B cell (primary cell): ENCODE results near the gene CELA1. TPM values are rescaled to one million over a fixed set of nuclear protein-coding genes. Genes with fewer than 3 reads are reported as not detected.

Experiments used
- ATAC-seq: fragments of 200-7000 bp; cut with Tn5 transposase; one replicate; pipeline ENCODE4 v1.10.0; 2021; ENCODE audit warnings: low read depth, mild to moderate bottlenecking, moderate number of reproducible peaks, moderate library complexity
- CTCF ChIA-PET: fragments of 350-600 bp; sonication (Branson Sonifier 250); formaldehyde crosslinking; loops from one replicate; lab custom pipeline; 2021; ENCODE audit warnings: antibody characterized with exemption, inconsistent platforms; lab: Charles Lee
- POLR2A ChIA-PET: fragments of 350-600 bp; sonication (Branson Sonifier 250); formaldehyde crosslinking; loops from one replicate; lab custom pipeline; 2021; ENCODE audit warnings: antibody characterized with exemption; lab: Charles Lee
- DNase-seq: peaks from one replicate; pipeline ENCODE4 v3.0.0; 2013
- H2AFZ ChIP-seq: 2 replicates; pipeline ENCODE4 v1.6.1; 2012; ENCODE audit warnings: mild to moderate bottlenecking, low read depth, low read length; ENCODE audit not compliant: insufficient read depth, poor library complexity, severe bottlenecking
- H3K27ac ChIP-seq, 2 donors: 1 replicate in 1 of 2; 2 replicates in 1 of 2; pipeline ENCODE4 v1.5.1; 2012 to 2013; ENCODE audit warnings: low read length in 2 of 2, mild to moderate bottlenecking in 2 of 2, moderate library complexity in 1 of 2
- H3K27me3 ChIP-seq, 4 experiments: fragments of 200-600 bp in 1 of 4; sonication (generic) in 1 of 4; replicated peaks in 1 of 4; 1 replicate in 2 of 4; 2 replicates in 2 of 4; pipeline versions ENCODE4 v1.6.1 to v1.7.0; 2013 to 2016; ENCODE audit warnings: low read length in 3 of 4, mild to moderate bottlenecking in 2 of 4, mixed read lengths in 1 of 4, moderate library complexity in 1 of 4; ENCODE audit not compliant: insufficient read depth in 4 of 4, control insufficient read depth in 3 of 4; ENCODE audit errors: control extremely low read depth in 1 of 4
- H3K36me3 ChIP-seq, 2 experiments: replicated peaks in 1 of 2; 1 replicate in 1 of 2; 2 replicates in 1 of 2; pipeline versions ENCODE4 v1.6.1 to v1.7.1; 2013; ENCODE audit warnings: low read length in 1 of 2; ENCODE audit not compliant: insufficient read depth in 2 of 2, control insufficient read depth in 1 of 2; ENCODE audit errors: control extremely low read depth in 1 of 2, extremely low read depth in 1 of 2
- H3K4me1 ChIP-seq, 2 donors: fragments of 200-600 bp in 1 of 2; sonication (generic) in 1 of 2; 1 replicate in 1 of 2; 2 replicates in 1 of 2; pipeline versions ENCODE4 v1.5.1 to v1.6.1; 2013 to 2017; ENCODE audit warnings: low read length in 2 of 2; ENCODE audit not compliant: control insufficient read depth in 2 of 2, insufficient read depth in 2 of 2
- H3K4me2 ChIP-seq: replicated peaks from 2 replicates; pipeline ENCODE3; 2012; ENCODE audit warnings: mild to moderate bottlenecking, low read depth, low read length; ENCODE audit not compliant: poor library complexity, severe bottlenecking
- H3K4me3 ChIP-seq, 5 experiments: fragments of 200-600 bp in 1 of 5; sonication (generic) in 1 of 5; 1 replicate in 3 of 5; 2 replicates in 2 of 5; pipeline versions ENCODE4 v1.5.1 to v1.7.0; 2011 to 2016; ENCODE audit warnings: low read length in 4 of 5, mild to moderate bottlenecking in 4 of 5, low read depth in 2 of 5, control low read depth in 1 of 5, moderate library complexity in 1 of 5; ENCODE audit not compliant: insufficient read depth in 1 of 5; ENCODE audit errors: control extremely low read depth in 1 of 5, extremely low read depth in 1 of 5
- H3K79me2 ChIP-seq: fragments of 200-600 bp; sonication (generic); one replicate; pipeline ENCODE4 v1.6.0; 2016; ENCODE audit warnings: low read length; ENCODE audit not compliant: control insufficient read depth, insufficient read depth
- H3K9ac ChIP-seq: fragments of 200-600 bp; sonication (generic); 2 replicates; pipeline ENCODE4 v1.6.1; 2017; ENCODE audit warnings: mild to moderate bottlenecking, low read length, moderate library complexity
- H3K9me3 ChIP-seq, 3 donors: one replicate each; pipeline versions ENCODE4 v1.6.1 to v1.7.1; 2013; ENCODE audit warnings: low read length in 2 of 3; ENCODE audit not compliant: control insufficient read depth in 2 of 3, insufficient read depth in 1 of 3; ENCODE audit errors: control extremely low read depth in 1 of 3
- H4K20me1 ChIP-seq: 2 replicates; pipeline ENCODE4 v1.6.0; 2012; ENCODE audit warnings: mild to moderate bottlenecking, low read length; ENCODE audit not compliant: insufficient read depth, control insufficient read depth, poor library complexity, severe bottlenecking
- H3K27ac Mint-ChIP-seq: one replicate; pipeline ENCODE4 v1.8.0; 2021; ENCODE audit warnings: mixed read lengths
- H3K27me3 Mint-ChIP-seq: one replicate; pipeline ENCODE4 v1.8.0; 2021; ENCODE audit warnings: mixed read lengths
- H3K4me1 Mint-ChIP-seq: one replicate; pipeline ENCODE4 v1.8.0; 2021; ENCODE audit warnings: mixed read lengths
- H3K4me3 Mint-ChIP-seq: one replicate; pipeline ENCODE4 v1.8.0; 2021; ENCODE audit warnings: mixed read lengths
- H3K9me3 Mint-ChIP-seq: one replicate; pipeline ENCODE4 v1.8.0; 2022; ENCODE audit warnings: mixed read lengths; ENCODE audit not compliant: insufficient read depth
- CTCF ChIP-seq: fragments of 200-600 bp; IDR thresholded peaks from one replicate; pipeline ENCODE4 v1.8.0; 2022; ENCODE audit warnings: antibody characterized with exemption, mild to moderate bottlenecking
- EZH2 ChIP-seq: IDR thresholded peaks from 2 replicates; pipeline ENCODE4 v1.6.1; 2012; ENCODE audit warnings: borderline replicate concordance, low read depth, mild to moderate bottlenecking, moderate library complexity, low read length; ENCODE audit not compliant: insufficient read depth, poor library complexity, severe bottlenecking
- WGBS: methylation state at CpG from one replicate; pipeline ENCODE4 v1.1.5; 2013; ENCODE audit warnings: missing lambda C conversion rate; ENCODE audit not compliant: insufficient coverage; 5-methylcytosine and 5-hydroxymethylcytosine counted together
- intact Hi-C: fragments of 100-400 bp; cut with micrococcal nuclease; formaldehyde crosslinking; loops from one replicate; pipeline ENCODE4 v1.10.0; 2022
- polyA plus RNA-seq: library from polyadenylated mRNA; depleted of rRNA; stranded (reverse); fragments of >200 nt; gene quantifications from 2 replicates; pipeline ENCODE4 v1.2.3, GENCODE V29; 2012
- total RNA-seq, 2 donors: library from RNA; stranded (reverse); fragments of 120-200 nt in 1 of 2; gene quantifications; 1 replicate in 1 of 2; 2 replicates in 1 of 2; pipeline versions ENCODE4 v1.2.3 to v1.2.4, GENCODE V29; 2013 to 2022

CELA1 gene
- total and polyA plus RNA-seq, 2 donors (not counting 1 experiment from before 2014, with no cell fraction given): not detected

- Histone ChIP-seq H3K4me1 (peaks cover 87 to 92% of the 10 kb centered on the region in 2 donors), H3K4me3 (peak within 1 kb of the TSS; percentile 62 to 92 (median 81)), H3K27ac (peak within 1 kb of the TSS; percentile 88 to 93), H3K79me2 (peaks cover 42% of the 10 kb centered on the region), H2AFZ (peak within 1 kb of the TSS; percentile 36), H3K27me3 (no peaks in the 10 kb centered on the region), H3K36me3 (peaks cover 0 to 13% of the 10 kb centered on the region in 2 experiments), H3K4me2 (peak within 1 kb of the TSS; percentile 96), H4K20me1 (no peaks in the 10 kb centered on the region), H3K9ac (peak within 1 kb of the TSS; percentile 91), H3K9me3 (peaks cover 0 to 9% (median 0%) of the 10 kb centered on the region in 3 donors)
- WGBS: 38% methylated on average over 51 of the region's 60 CpGs
- Mint-ChIP-seq H3K4me1 (peaks cover 93% of the 10 kb centered on the region), H3K27me3 (no peaks in the 10 kb centered on the region), H3K4me3 (peak within 1 kb of the TSS; percentile 95), H3K27ac (peak within 1 kb of the TSS; percentile 99), H3K9me3 (no peaks in the 10 kb centered on the region)
- DNase-seq (peak; percentile 92), ATAC-seq (peak; percentile 84)
- intact Hi-C loops: loop anchor here (1.0 to 10.0 kb wide), 8 partner anchors 17 to 559 kb away; partner anchors contain the start of genes ATF1, DAZAP2, LETMD1 and POU6F1
- ChIA-PET POLR2A (interaction anchor here (0.5 to 1.1 kb wide), 4 partner anchors 17 to 136 kb away, joined by 3 to 4 read pairs (median 3); partner anchors contain the start of gene DAZAP2), CTCF (interaction anchor here (1.5 to 11.9 kb wide), 3 partner anchors 15 to 55 kb away, joined by 4 to 148 read pairs (median 4); no protein-coding TSS in a partner anchor)
- TF ChIP-seq CTCF (no peak), EZH2 (no peak)
These were observed 22.2 kb downstream of the CELA1 start, which contains the start of gene BIN2 for GRCh38 chr12:51323966-51324895. Gene BIN2 (minus strand): TSS chr12:51324174. CDS start chr12:51324102, 72 bp downstream.
